ENCODE data around the gene PROSER1.

GRCh38 chr13:39056018-39056417 lies 18.1 kb upstream of the PROSER1 start:
- no peak for TF ChIP-seq CTCF (IDR thresholded peaks at IDR 0.05; ENCODE audit: low read depth, low read length, missing input control)
- TF ChIP-seq, protein P1, sequence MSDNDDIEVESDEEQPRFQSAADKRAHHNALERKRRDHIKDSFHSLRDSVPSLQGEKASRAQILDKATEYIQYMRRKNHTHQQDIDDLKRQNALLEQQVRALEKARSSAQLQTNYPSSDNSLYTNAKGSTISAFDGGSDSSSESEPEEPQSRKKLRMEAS (IDR thresholded peaks at IDR 0.05) = no peak
- TF ChIP-seq EGR1 (IDR thresholded peaks at IDR 0.05; ENCODE audit: low read depth in 2 of 2) = no peak
- TF ChIP-seq, protein P2, sequence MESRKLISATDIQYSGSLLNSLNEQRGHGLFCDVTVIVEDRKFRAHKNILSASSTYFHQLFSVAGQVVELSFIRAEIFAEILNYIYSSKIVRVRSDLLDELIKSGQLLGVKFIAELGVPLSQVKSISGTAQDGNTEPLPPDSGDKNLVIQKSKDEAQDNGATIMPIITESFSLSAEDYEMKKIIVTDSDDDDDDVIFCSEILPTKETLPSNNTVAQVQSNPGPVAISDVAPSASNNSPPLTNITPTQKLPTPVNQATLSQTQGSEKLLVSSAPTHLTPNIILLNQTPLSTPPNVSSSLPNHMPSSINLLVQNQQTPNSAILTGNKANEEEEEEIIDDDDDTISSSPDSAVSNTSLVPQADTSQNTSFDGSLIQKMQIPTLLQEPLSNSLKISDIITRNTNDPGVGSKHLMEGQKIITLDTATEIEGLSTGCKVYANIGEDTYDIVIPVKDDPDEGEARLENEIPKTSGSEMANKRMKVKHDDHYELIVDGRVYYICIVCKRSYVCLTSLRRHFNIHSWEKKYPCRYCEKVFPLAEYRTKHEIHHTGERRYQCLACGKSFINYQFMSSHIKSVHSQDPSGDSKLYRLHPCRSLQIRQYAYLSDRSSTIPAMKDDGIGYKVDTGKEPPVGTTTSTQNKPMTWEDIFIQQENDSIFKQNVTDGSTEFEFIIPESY (IDR thresholded peaks at IDR 0.05) = no peak
- no peak for TF ChIP-seq YY1 (IDR thresholded peaks at IDR 0.05)
- TF ChIP-seq SP1 (IDR thresholded peaks at IDR 0.05) = no peak
- TF ChIP-seq GABPA (IDR thresholded peaks at IDR 0.05 in 1 of 2, conservative IDR thresholded peaks at IDR 0.05 in 1 of 2) = no peak
- TF ChIP-seq RAD21 (IDR thresholded peaks at IDR 0.05) = no peak
- no peak for TF ChIP-seq JUND (IDR thresholded peaks at IDR 0.05)
- no peak for TF ChIP-seq HNF4G (IDR thresholded peaks at IDR 0.05)

Data from liver (tissue), 3 donors.